Measurements from ENCODE around the gene TRDMT1. TPM values are rescaled to one million over a fixed set of nuclear protein-coding genes. Genes with fewer than 3 reads are reported as not detected.

TRDMT1 gene
- total RNA-seq, 3 donors from 2014 or later, result 5.8 to 18.6 (median 13.4) TPM

DNA sequence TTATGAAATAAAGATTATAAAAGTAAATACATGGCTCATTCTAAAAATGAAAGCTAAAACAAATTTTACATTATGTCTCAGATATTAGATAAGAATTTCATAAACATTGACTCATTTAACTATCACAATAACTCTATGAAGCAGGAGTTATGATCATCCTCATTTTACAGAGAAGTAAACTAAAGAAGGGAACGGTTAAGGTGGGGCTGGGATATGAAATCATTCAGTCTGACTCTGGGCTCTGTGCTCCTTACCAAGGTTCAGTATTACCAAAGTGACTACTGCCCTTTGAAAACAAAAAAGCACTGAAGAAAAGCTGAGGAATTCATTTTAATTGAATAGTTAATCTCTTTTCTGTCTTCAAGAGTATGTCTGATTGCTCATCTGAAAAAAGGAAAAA, 49.8 kb downstream of the TRDMT1 start:
- Histone ChIP-seq H3K9me3 (no peaks in the 10 kb centered on the region), H3K27ac (no peak overlapping the region), H3K4me1 (no peaks in the 10 kb centered on the region), H3K4me3 (no peak overlapping the region), H3K27me3 (no peaks in the 10 kb centered on the region), H3K36me3 (no peaks in the 10 kb centered on the region)
- DNase-seq (ENCODE audit: low spot score in 2 of 2), result no peak
- intact Hi-C loops (cut with DNase I; ENCODE audit: low total_unique reads), result no loop called here
- TF ChIP-seq POLR2AphosphoS5 (IDR thresholded peaks at IDR 0.05), result no peak
- TF ChIP-seq, protein P1, sequence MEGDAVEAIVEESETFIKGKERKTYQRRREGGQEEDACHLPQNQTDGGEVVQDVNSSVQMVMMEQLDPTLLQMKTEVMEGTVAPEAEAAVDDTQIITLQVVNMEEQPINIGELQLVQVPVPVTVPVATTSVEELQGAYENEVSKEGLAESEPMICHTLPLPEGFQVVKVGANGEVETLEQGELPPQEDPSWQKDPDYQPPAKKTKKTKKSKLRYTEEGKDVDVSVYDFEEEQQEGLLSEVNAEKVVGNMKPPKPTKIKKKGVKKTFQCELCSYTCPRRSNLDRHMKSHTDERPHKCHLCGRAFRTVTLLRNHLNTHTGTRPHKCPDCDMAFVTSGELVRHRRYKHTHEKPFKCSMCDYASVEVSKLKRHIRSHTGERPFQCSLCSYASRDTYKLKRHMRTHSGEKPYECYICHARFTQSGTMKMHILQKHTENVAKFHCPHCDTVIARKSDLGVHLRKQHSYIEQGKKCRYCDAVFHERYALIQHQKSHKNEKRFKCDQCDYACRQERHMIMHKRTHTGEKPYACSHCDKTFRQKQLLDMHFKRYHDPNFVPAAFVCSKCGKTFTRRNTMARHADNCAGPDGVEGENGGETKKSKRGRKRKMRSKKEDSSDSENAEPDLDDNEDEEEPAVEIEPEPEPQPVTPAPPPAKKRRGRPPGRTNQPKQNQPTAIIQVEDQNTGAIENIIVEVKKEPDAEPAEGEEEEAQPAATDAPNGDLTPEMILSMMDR (IDR thresholded peaks at IDR 0.05), result no peak
- no peak for TF ChIP-seq POLR2A (IDR thresholded peaks at IDR 0.05)

DNA sequence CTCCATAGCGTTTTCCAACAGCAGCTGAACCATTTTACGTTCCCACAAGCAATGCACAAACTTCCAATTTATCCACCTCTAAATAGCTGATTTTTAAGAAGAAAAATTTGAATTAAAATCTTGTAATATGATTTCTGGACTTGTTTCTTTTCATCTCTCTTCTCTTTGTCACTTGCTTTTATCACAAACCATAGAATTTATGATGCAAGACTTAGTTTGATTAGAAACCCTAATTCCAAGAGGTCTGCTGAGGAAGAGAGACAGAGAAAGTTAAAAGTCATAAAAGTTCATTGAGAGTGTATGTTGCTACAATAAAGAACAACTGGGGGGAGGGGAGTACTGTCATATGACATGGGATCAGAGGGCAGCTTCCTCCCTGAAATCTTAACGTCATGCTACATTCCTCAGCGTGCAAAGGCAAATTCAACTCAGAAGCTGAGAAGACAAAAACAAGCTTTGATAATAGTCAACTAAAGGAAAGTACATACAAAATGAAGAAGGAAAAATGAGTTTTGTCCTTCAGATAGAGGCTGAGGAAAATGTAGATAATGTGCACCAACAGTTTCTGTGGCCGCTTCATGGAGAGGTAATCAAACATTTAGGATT, 53.5 kb downstream of the TRDMT1 start:
- H3K27me3 ChIP-seq, result no peaks in the 10 kb centered on the region
- H3K4me3 ChIP-seq, result no peak overlapping the region
- TF ChIP-seq POLR2A (IDR thresholded peaks at IDR 0.05), result no peak
- TF ChIP-seq, protein P1 (IDR thresholded peaks at IDR 0.05), result no peak
- H3K9me3 ChIP-seq, result no peaks in the 10 kb centered on the region
- no peak for DNase-seq (ENCODE audit: low spot score in 2 of 2)
- H3K36me3 ChIP-seq, result no peaks in the 10 kb centered on the region
- no peak overlapping the region for H3K27ac ChIP-seq
- H3K4me1 ChIP-seq, result no peaks in the 10 kb centered on the region
- intact Hi-C loops (cut with DNase I; ENCODE audit: low total_unique reads), result no loop called here

DNA sequence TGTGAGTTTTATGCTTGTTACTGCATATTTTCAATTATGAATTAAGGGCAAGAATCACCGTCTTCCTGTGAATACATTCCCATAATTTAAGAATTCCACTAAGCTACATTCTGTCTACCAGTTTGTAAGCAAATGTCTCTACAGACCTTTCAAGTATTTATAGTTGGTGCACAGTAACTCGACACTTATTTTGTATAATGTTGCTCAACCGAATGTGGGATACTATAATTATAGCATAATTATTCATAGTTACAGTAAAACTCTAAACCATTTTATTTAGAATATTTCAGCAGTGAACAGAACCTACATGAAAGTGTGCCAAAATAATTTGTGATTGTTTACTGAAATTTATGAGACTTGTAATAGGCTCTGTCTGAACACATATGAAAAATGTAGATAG, 54.6 kb downstream of the TRDMT1 start:
- Histone ChIP-seq H3K4me3 (no peak overlapping the region), H3K36me3 (no peaks in the 10 kb centered on the region), H3K27me3 (no peaks in the 10 kb centered on the region), H3K4me1 (no peaks in the 10 kb centered on the region), H3K27ac (no peak overlapping the region), H3K9me3 (no peaks in the 10 kb centered on the region)
- TF ChIP-seq POLR2AphosphoS5 (IDR thresholded peaks at IDR 0.05), result no peak
- TF ChIP-seq, protein P1 (IDR thresholded peaks at IDR 0.05), result no peak
- TF ChIP-seq POLR2A (IDR thresholded peaks at IDR 0.05), result no peak
- intact Hi-C loops (cut with DNase I; ENCODE audit: low total_unique reads), result no loop called here
- no peak for DNase-seq (ENCODE audit: low spot score in 2 of 2)

DNA sequence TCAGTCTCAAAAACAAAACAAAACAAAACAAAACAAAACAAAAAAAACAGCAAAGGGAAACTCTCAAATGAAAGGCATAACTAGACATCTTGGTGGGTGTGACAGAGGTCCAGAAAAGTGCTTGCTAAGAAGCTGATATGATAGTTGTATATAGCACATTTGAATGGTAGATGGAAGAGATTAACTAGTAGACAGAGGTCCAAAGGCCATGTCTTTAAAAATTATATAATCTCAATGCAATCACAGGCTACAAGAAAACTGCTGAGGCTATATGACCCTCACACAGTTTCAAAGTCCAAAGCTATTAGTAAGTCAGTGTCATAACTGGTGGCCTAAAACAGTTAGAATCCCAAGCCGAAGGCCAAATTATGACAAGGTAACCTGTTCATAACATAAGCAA, 56.2 kb downstream of the TRDMT1 start:
- Histone ChIP-seq H3K4me1 (no peaks in the 10 kb centered on the region), H3K36me3 (no peaks in the 10 kb centered on the region), H3K27ac (no peak overlapping the region), H3K27me3 (no peaks in the 10 kb centered on the region), H3K9me3 (no peaks in the 10 kb centered on the region), H3K4me3 (no peak overlapping the region)
- no peak for TF ChIP-seq POLR2AphosphoS5 (IDR thresholded peaks at IDR 0.05)
- TF ChIP-seq, protein P1 (IDR thresholded peaks at IDR 0.05), result no peak
- TF ChIP-seq POLR2A (IDR thresholded peaks at IDR 0.05), result no peak
- DNase-seq (ENCODE audit: low spot score in 2 of 2), result no peak
- intact Hi-C loops (cut with DNase I; ENCODE audit: low total_unique reads), result no loop called here

DNA sequence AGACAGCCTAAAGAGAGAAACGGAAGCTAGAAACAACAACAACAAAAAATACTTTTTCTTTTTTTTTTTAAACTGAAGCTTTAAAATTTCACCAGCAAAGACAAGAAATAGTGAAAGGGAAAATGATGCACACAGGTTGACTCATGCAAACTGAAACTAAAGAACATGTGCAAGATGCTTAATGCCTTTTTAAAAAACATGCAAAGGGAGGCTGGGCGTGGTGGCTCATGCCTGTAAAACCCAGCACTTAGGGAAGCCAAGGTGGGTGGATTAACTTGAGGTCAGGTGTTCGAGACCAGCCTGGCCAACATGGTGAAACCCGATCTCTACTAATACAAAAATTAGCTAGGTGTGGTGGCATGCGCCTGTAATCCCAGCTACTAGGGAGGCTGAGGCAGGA, 56.7 kb downstream of the TRDMT1 start:
- no peak for DNase-seq (ENCODE audit: low spot score in 2 of 2)
- Histone ChIP-seq H3K27ac (no peak overlapping the region), H3K36me3 (no peaks in the 10 kb centered on the region), H3K9me3 (no peaks in the 10 kb centered on the region), H3K4me3 (no peak overlapping the region), H3K4me1 (no peaks in the 10 kb centered on the region), H3K27me3 (no peaks in the 10 kb centered on the region)
- TF ChIP-seq POLR2A (IDR thresholded peaks at IDR 0.05) (no peak), POLR2AphosphoS5 (IDR thresholded peaks at IDR 0.05) (no peak)
- TF ChIP-seq, protein P1 (IDR thresholded peaks at IDR 0.05), result no peak
- intact Hi-C loops (cut with DNase I; ENCODE audit: low total_unique reads), result no loop called here

All from breast epithelium (tissue), 4 donors.